22Rv1 (cell line): ENCODE measurements around the gene SLC19A1.

Source experiments
- H3K27ac ChIP-seq: fragments of 450-650 bp; 2 replicates; pipeline ENCODE4 v1.5.1; 2017
- CTCF ChIP-seq: fragments of 450-650 bp; IDR thresholded peaks from 2 replicates; pipeline ENCODE4 v1.5.1; 2017; ENCODE audit warnings: mild to moderate bottlenecking
- ZFX ChIP-seq: fragments of 450-650 bp; IDR thresholded peaks from 2 replicates; pipeline ENCODE4 v1.6.1; 2017; ENCODE audit warnings: antibody characterized with exemption, borderline replicate concordance

SLC19A1 gene

GRCh38 chr21:45480701-45481500 is 61.3 kb downstream of the SLC19A1 start:
- no peak overlapping the region for H3K27ac ChIP-seq
- TF ChIP-seq ZFX = no peak
- no peak for TF ChIP-seq CTCF

- H3K27ac ChIP-seq = no peak overlapping the region
Measured at GRCh38 chr21:45479691-45480675, 62.3 kb downstream of the SLC19A1 start.

GRCh38 chr21:45478816-45479669 is 63.2 kb downstream of the SLC19A1 start:
- H3K27ac ChIP-seq = no peak overlapping the region
- no peak for TF ChIP-seq CTCF
- no peak for TF ChIP-seq ZFX

More at GRCh38 chr21:45479691-45480675, 62.3 kb downstream of the SLC19A1 start:
- TF ChIP-seq ZFX = no peak
- TF ChIP-seq CTCF = no peak

- no peak overlapping the region for H3K27ac ChIP-seq
- peak; percentile 87 for TF ChIP-seq CTCF
- no peak for TF ChIP-seq ZFX
Measured at GRCh38 chr21:45478115-45478801, 64.0 kb downstream of the SLC19A1 start.

- no peak overlapping the region for H3K27ac ChIP-seq
- TF ChIP-seq ZFX (no peak), CTCF (no peak)
Measured at GRCh38 chr21:45477176-45478114, 64.8 kb downstream of the SLC19A1 start.
